ENCODE data around the gene LTBP1. TPM values are rescaled to one million over a fixed set of nuclear protein-coding genes. Genes with fewer than 3 reads are reported as not detected.

The LTBP1 gene
- polyA plus RNA-seq, 1 donor (not counting 4 experiments of a cell fraction or from before 2014, with no cell fraction given): 9.2 TPM

- TF ChIP-seq EZH2 (IDR thresholded peaks at IDR 0.05; ENCODE audit: low read length) (no peak), CTCF (optimal IDR thresholded peaks at IDR 0.05 in 1 of 3, IDR thresholded peaks at IDR 0.05 in 1 of 3, conservative IDR thresholded peaks at IDR 0.05 in 1 of 3; ENCODE audit: extremely low read depth in 1 of 3, insufficient read depth in 2 of 3, low read length in 3 of 3) (no peak)
- no peaks in the 10 kb centered on the region for H3K9me3 ChIP-seq (ENCODE audit: control insufficient read depth, low read depth, low read length)
- no peaks in the 10 kb centered on the region for H3K27me3 ChIP-seq (ENCODE audit: control insufficient read depth, extremely low read depth, insufficient read depth, low read length)
- no peak overlapping the region for H3K9ac ChIP-seq (ENCODE audit: control insufficient read depth, extremely low read depth, insufficient read depth, low read length)
- no peaks in the 10 kb centered on the region for H3K9me1 ChIP-seq (ENCODE audit: control insufficient read depth, extremely low read depth, insufficient read depth, low read length)
- H3K79me2 ChIP-seq (ENCODE audit: control insufficient read depth, insufficient read depth, low read length): no peaks in the 10 kb centered on the region
- H3K4me1 ChIP-seq (ENCODE audit: control insufficient read depth, extremely low read depth, insufficient read depth, low read length): no peaks in the 10 kb centered on the region
- no peak overlapping the region for H3K4me3 ChIP-seq (ENCODE audit: control insufficient read depth in 2 of 3, extremely low read depth in 1 of 3, insufficient read depth in 2 of 3, low read depth in 1 of 3, low read length in 3 of 3)
- H3K36me3 ChIP-seq (ENCODE audit: control insufficient read depth in 2 of 2, extremely low read depth in 1 of 2, insufficient read depth in 2 of 2, low read length in 2 of 2): no peaks in the 10 kb centered on the region
- FAIRE-seq: no peak
- no peak overlapping the region for H3K27ac ChIP-seq (ENCODE audit: control insufficient read depth, insufficient read depth, low read length)
- no peaks in the 10 kb centered on the region for H4K20me1 ChIP-seq (ENCODE audit: control insufficient read depth, extremely low read depth, insufficient read depth, low read length)
- H3K4me2 ChIP-seq (ENCODE audit: control insufficient read depth, extremely low read depth, insufficient read depth, low read depth, low read length): no peak overlapping the region
- no peak overlapping the region for H2AFZ ChIP-seq (ENCODE audit: control insufficient read depth, low read length)
- dilution Hi-C loops (cut with MboI; ENCODE audit: extremely low pct_ligation_motif_present, low sequenced_read_pairs): no loop called here
- DNase-seq (ENCODE audit: low read depth, low spot score): no peak
Measured at GRCh38 chr2:33274524-33274923, 327.8 kb downstream of the LTBP1 start.

GRCh38 chr2:33275689-33276444, 329.1 kb downstream of the LTBP1 start:
- Histone ChIP-seq H3K9ac (ENCODE audit: control insufficient read depth, extremely low read depth, insufficient read depth, low read length) (no peak overlapping the region), H3K9me3 (ENCODE audit: control insufficient read depth, low read depth, low read length) (no peaks in the 10 kb centered on the region), H3K9me1 (ENCODE audit: control insufficient read depth, extremely low read depth, insufficient read depth, low read length) (no peaks in the 10 kb centered on the region), H3K4me1 (ENCODE audit: control insufficient read depth, extremely low read depth, insufficient read depth, low read length) (no peaks in the 10 kb centered on the region), H3K27ac (ENCODE audit: control insufficient read depth, insufficient read depth, low read length) (no peak overlapping the region), H3K36me3 (ENCODE audit: control insufficient read depth in 2 of 2, extremely low read depth in 1 of 2, insufficient read depth in 2 of 2, low read length in 2 of 2) (no peaks in the 10 kb centered on the region), H3K27me3 (ENCODE audit: control insufficient read depth, extremely low read depth, insufficient read depth, low read length) (no peaks in the 10 kb centered on the region), H3K79me2 (ENCODE audit: control insufficient read depth, insufficient read depth, low read length) (no peaks in the 10 kb centered on the region), H2AFZ (ENCODE audit: control insufficient read depth, low read length) (no peak overlapping the region), H3K4me2 (ENCODE audit: control insufficient read depth, extremely low read depth, insufficient read depth, low read depth, low read length) (no peak overlapping the region), H4K20me1 (ENCODE audit: control insufficient read depth, extremely low read depth, insufficient read depth, low read length) (no peaks in the 10 kb centered on the region), H3K4me3 (ENCODE audit: control insufficient read depth in 2 of 3, extremely low read depth in 1 of 3, insufficient read depth in 2 of 3, low read depth in 1 of 3, low read length in 3 of 3) (no peak overlapping the region)
- no peak for DNase-seq (ENCODE audit: low read depth, low spot score)
- dilution Hi-C loops (cut with MboI; ENCODE audit: extremely low pct_ligation_motif_present, low sequenced_read_pairs): no loop called here
- no peak for TF ChIP-seq EZH2 (IDR thresholded peaks at IDR 0.05; ENCODE audit: low read length)
- no peak for TF ChIP-seq CTCF (optimal IDR thresholded peaks at IDR 0.05 in 1 of 3, IDR thresholded peaks at IDR 0.05 in 1 of 3, conservative IDR thresholded peaks at IDR 0.05 in 1 of 3; ENCODE audit: extremely low read depth in 1 of 3, insufficient read depth in 2 of 3, low read length in 3 of 3)
- no peak for FAIRE-seq

All from keratinocyte (primary cell).